Neural cell (in vitro differentiated cells): ENCODE results near the gene SSR2.

Experiments used
- POLR2AphosphoS5 ChIP-seq: IDR thresholded peaks from 2 replicates; pipeline ENCODE4 v1.6.1; 2012
- RAD21 ChIP-seq: fragments of 450-650 bp; conservative IDR thresholded peaks from 2 replicates; pipeline ENCODE4 v1.6.1; 2014; ENCODE audit warnings: antibody characterized with exemption, mild to moderate bottlenecking, moderate library complexity
- TAF1 ChIP-seq: IDR thresholded peaks from 2 replicates; pipeline ENCODE4 v1.6.1; 2012; ENCODE audit warnings: low read depth
- TF ChIP-seq, protein P1 (sequence below): fragments of 450-650 bp; IDR thresholded peaks from 2 replicates; pipeline ENCODE4 v1.5.1; 2014; ENCODE audit warnings: antibody characterized with exemption, mild to moderate bottlenecking, moderate library complexity; ENCODE audit not compliant: poor library complexity, severe bottlenecking

DNA sequence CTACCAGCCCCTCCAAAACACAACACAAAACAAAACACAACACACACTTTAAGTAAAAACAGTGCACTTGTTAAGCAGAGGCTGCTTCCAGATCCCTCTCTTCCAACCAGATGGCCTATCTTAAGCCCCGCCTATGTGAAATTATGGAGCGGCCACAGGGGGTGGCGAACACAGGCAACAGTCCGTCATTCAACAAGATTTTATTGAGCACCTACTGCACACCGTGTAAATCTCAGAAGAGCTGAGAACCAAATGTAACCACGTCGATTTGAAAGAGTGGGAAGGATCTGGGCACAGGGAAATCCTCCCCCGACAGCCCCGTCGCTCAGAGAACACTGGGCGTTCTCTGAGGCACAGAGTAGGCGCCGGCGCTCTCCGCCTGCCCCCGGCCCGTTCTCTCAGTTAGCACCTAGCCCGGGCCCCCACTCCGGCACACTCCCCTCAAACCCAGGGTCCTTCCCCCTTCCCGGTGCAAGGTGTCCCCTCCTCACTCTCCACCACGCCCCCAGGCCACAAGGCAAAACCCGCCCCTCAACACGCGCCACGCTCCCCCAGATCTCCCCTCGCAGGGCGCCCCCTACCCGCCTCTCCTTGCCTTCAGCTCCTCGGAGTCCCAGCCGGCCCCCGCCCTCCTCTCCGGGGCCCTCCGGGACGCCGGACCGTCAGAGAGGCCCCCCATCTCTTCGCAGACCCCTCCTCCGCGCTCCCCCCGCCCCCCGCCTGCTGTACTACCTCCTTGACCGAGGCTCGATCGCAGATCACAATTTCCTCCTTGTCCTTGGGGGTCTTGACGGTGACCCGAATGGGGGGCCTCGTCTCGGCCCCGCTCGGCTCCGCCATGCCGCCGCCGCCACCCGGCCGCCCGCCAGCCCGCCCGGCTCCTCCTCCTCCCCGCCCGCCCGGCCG is 32.4 kb upstream of the SSR2 start:
- TF ChIP-seq, protein P1, sequence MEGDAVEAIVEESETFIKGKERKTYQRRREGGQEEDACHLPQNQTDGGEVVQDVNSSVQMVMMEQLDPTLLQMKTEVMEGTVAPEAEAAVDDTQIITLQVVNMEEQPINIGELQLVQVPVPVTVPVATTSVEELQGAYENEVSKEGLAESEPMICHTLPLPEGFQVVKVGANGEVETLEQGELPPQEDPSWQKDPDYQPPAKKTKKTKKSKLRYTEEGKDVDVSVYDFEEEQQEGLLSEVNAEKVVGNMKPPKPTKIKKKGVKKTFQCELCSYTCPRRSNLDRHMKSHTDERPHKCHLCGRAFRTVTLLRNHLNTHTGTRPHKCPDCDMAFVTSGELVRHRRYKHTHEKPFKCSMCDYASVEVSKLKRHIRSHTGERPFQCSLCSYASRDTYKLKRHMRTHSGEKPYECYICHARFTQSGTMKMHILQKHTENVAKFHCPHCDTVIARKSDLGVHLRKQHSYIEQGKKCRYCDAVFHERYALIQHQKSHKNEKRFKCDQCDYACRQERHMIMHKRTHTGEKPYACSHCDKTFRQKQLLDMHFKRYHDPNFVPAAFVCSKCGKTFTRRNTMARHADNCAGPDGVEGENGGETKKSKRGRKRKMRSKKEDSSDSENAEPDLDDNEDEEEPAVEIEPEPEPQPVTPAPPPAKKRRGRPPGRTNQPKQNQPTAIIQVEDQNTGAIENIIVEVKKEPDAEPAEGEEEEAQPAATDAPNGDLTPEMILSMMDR = peak; percentile 65
- peak; percentile 28 for TF ChIP-seq RAD21
- no peak for TF ChIP-seq TAF1
- no peak for TF ChIP-seq POLR2AphosphoS5
